COLO668 (cell line): ENCODE results near the gene CPED1.
"Not testable (repeated sequence)": the region's sequence is repeated elsewhere in the genome, so short reads cannot be mapped to it uniquely, and the experiment has no call there.

Experiments used
- DNase-seq: peaks from one replicate; lab custom pipeline; 2025; ENCODE audit not compliant: unreplicated experiment; lab: John Stamatoyannopoulos, UW

The CPED1 gene

DNA sequence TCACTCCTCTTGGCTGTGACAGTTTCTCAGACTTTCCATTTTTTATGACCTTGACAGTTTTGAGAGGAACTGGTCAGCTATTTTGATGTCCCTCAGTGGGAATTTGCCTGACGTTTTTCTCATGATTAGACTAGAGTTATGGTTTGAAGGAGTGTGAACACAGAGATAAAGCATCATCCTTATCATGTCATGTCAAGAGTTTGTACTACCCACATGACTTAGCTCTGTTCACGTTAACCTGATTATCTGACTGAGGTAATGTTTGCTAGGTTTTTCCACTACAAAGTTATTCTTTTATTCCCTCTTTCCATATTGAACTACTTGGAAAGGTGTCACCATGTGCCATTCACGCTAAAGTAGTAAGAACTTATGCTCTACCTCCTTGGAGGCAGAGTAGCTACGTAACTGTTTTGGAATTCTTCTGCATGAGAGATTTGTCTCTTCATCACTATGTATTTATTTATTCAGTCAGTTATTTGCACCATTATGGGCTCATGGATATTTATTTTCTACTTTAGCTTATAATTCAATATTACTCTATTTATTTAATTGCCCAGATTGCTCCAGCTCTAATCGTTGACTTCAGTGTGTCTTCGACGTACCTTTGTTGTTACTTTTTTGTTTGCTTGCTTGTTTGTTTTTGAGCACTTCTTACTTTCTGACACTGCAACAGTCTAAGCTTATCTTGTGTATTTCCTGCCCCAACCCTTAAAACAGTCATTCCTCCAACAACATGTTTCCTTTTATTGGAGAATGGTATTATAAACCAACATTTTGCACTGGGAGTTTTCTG lies 50.4 kb downstream of the CPED1 start:
- no peak for DNase-seq

GRCh38 chr7:121039510-121039822 lies 51.0 kb downstream of the CPED1 start:
- no peak for DNase-seq

- DNase-seq: no peak
These were observed 51.5 kb downstream of the CPED1 start for GRCh38 chr7:121039994-121040393.

DNA sequence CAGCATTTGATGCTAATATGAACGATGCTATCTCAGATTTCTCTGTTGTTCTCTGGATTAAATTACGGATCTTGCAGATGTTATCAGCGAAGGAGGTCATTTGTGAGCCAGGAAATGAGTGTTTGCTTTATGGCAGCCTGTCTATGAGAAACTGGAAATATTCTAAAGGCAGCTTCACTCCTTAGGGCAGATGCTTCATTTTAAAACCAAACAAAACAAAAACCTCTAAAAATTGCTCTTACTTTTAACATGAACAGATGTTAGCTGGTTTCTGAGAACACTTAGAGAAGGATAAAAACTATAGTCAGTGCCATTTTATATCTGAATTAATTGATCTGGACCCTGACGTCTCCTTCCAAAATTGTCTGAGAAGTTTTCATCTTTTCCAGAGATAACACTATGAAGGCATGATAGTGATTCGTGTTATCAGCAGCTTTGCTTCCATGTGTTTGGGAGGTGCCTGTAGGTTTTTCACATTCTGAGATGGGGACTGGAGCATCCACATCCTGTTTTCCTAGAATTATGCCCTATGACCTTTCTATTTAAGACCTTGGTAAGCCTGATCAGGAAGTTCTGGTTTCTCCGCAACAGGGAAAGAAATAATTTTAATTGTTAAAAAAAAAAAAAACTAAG lies 53.1 kb downstream of the CPED1 start:
- no peak for DNase-seq

GRCh38 chr7:121042195-121042594 lies 53.7 kb downstream of the CPED1 start:
- DNase-seq: no peak

- DNase-seq: no peak
These were observed 54.4 kb downstream of the CPED1 start for GRCh38 chr7:121042899-121043298.

- no peak for DNase-seq
These were observed 55.1 kb downstream of the CPED1 start for GRCh38 chr7:121043314-121044234.

GRCh38 chr7:121045090-121045489 lies 56.6 kb downstream of the CPED1 start:
- no peak for DNase-seq

DNA sequence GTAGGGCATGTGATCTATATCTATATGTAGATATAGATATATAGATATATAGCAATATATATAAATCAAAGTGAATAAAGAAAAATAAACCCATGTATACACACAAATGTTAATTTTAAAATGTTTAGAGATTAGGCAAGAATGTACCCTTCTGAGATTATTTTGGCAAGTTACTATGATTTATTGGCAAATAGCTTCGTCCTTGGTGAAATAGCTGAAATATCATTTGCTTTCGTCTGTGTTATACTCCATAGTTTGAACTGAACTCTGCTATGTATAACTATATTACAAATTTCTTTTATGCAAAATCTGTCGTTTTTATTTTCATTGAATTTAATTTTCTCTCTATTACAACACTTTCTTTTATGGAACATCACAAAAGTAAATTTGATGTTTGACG lies 57.5 kb downstream of the CPED1 start:
- no peak for DNase-seq

- DNase-seq: no peak
These were observed 58.5 kb downstream of the CPED1 start for GRCh38 chr7:121046893-121047468.

GRCh38 chr7:121048195-121048594 lies 59.7 kb downstream of the CPED1 start:
- no peak for DNase-seq

DNA sequence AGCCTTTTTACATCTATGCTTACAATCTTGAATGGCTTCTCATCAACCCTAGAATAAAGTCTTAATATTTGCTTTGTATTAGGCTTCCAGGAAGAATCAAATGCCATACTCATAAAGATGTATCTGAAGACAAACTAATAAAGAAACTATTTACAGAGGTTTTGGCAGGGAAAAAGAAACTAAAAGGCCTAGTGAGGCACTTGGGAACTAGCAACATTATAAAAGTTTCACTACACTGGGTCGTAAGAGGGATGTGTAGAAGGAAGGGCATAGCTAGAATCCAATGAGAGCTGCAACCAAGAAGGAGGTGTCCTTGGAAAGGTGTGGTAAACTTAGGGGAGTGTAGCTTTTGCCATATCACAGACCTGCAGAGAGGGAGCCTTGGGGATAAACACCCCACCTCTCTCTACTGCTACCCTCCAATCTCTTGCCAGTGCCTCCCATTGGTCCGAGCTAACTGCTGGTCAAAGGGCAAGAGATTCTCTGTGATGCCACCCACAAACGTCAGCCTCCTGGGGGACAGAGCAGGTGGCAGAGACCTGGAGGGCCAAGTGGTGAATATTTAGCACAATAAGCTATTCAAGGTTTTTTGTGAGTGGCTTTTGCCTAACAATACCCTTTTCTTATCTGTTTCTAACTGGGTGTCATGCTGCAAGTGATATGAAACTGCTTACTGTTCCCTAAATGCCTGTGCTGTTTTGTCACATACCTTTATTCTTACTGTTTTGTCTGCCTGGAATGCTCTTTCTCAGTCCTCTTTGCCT lies 60.7 kb downstream of the CPED1 start:
- DNase-seq: no peak

GRCh38 chr7:121049897-121050296 lies 61.4 kb downstream of the CPED1 start:
- DNase-seq: no peak

DNA sequence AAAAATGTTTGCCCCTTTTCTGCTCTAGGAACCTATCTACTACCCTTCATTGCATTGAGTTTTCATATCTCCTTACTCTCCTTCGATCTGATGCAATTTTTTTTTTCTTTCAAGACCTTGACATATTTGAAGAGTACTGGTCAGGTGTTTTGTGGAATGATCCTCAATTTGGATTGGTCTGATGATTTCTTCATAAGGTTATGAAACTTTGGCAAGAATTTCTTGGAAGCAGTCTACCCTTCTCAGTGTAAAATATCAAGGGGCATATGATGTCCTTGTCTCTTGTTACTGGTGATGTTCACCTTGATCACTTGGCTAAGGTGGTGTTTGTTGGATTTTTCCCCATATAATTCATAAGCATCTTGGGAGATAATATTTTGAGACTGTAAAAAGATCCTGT lies 64.7 kb downstream of the CPED1 start:
- DNase-seq: no peak

DNA sequence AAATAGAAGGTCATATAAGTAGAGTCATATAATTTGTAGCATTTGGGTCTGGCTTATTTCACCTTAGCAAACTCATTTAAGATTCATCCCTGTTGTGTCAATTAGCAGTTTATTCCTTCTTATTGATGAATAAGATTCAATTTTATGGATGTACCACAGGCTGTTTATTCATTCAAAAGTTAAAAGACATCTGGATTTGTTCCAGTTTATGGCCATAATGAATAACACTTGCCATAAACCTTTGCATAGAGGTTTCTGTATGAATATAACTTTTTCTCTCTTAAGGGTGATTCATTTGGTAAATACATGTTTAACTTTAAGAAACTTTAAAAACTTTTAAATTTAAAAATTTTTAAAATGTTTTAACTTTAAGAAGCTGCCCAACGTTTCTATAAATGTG lies 66.4 kb downstream of the CPED1 start:
- no peak for DNase-seq

DNA sequence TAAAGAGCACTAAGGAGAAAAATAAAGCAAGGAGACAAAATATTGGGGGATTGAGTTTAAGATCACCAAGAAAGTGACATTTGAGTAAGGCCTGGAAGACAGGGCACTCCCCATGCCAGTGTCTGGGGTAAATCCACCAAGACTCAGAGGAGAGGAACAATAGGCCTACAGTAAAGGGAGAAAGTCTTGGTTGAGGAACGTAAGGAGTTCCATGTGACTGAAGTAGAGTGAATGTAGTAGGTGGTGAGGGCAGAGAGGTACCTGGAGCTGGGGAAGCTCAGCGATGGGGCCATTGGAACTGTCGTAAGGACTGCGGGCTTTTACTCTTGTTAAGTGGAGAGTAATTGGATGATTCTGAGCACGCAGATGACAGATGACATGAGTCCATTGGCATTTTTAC lies 69.4 kb downstream of the CPED1 start:
- DNase-seq: no peak

GRCh38 chr7:121058975-121059374 lies 70.5 kb downstream of the CPED1 start:
- no peak for DNase-seq

- DNase-seq: not testable (repeated sequence)
These were observed 71.5 kb downstream of the CPED1 start for GRCh38 chr7:121059979-121060509.

DNA sequence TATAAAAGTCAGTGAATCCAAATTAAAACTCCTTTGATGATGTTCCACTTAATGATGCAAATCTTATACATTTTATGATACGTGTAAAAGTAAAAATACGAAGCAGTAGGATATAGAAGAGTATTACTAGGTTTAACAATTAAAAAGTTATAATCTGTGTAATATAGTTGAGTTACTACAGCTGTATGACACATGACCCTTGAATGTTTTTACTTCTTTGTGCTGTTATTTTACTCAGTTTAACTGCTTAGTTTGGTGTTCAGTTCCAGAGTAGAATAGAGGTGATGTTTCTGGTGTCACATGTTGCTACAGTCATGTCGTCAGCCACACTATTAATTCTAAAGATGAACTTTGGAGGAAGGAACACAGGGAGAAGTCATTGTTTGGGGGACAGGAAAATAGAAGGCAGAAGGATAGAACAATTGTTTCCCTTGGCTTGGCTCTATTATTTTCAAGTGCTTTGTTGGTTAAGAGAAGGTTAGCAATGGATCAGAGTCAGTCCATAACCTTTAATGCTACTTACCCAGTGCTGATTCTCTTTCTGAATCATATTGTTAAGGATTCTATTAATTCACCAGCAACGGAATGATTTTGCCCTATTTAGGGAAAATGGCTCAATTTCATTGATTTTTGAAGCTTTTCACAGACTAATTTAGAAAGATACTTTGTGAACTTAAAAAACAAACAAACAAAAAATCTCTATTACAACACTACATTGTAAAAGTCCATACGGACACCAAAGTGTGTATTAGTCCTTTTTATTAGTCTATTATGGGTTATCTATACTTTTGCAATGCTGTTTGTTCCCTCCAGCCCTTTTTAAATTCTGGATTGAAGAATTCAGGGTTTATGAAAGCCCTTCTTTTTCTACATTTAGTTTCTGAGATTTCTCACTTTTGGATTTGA lies 73.4 kb downstream of the CPED1 start:
- no peak for DNase-seq
